Choroid plexus epithelial cell (primary cell): Measurements from ENCODE around the gene LAMA5.

Experiments used
- DNase-seq: peaks from one replicate; pipeline ENCODE4 v3.0.0-alpha.2; 2010; ENCODE audit warnings: low read depth
- H3K4me3 ChIP-seq: 2 replicates; pipeline ENCODE4 v1.5.1; 2011; ENCODE audit warnings: low read depth, mild to moderate bottlenecking, control low read depth, low read length, moderate library complexity
- TF ChIP-seq, protein P1 (sequence below): conservative IDR thresholded peaks from 2 replicates; pipeline ENCODE4 v1.5.1; 2011; ENCODE audit warnings: low read depth, mild to moderate bottlenecking, control low read depth, inconsistent platforms, low read length, moderate library complexity

Gene LAMA5

GRCh38 chr20:62411479-62412193 is 44.5 kb upstream of the LAMA5 start:
- DNase-seq, result no peak
- no peak overlapping the region for H3K4me3 ChIP-seq
- TF ChIP-seq, protein P1, sequence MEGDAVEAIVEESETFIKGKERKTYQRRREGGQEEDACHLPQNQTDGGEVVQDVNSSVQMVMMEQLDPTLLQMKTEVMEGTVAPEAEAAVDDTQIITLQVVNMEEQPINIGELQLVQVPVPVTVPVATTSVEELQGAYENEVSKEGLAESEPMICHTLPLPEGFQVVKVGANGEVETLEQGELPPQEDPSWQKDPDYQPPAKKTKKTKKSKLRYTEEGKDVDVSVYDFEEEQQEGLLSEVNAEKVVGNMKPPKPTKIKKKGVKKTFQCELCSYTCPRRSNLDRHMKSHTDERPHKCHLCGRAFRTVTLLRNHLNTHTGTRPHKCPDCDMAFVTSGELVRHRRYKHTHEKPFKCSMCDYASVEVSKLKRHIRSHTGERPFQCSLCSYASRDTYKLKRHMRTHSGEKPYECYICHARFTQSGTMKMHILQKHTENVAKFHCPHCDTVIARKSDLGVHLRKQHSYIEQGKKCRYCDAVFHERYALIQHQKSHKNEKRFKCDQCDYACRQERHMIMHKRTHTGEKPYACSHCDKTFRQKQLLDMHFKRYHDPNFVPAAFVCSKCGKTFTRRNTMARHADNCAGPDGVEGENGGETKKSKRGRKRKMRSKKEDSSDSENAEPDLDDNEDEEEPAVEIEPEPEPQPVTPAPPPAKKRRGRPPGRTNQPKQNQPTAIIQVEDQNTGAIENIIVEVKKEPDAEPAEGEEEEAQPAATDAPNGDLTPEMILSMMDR, result no peak

GRCh38 chr20:62410746-62411478 is 43.8 kb upstream of the LAMA5 start:
- TF ChIP-seq, protein P1, result no peak
- no peak for DNase-seq
- no peak overlapping the region for H3K4me3 ChIP-seq

DNA sequence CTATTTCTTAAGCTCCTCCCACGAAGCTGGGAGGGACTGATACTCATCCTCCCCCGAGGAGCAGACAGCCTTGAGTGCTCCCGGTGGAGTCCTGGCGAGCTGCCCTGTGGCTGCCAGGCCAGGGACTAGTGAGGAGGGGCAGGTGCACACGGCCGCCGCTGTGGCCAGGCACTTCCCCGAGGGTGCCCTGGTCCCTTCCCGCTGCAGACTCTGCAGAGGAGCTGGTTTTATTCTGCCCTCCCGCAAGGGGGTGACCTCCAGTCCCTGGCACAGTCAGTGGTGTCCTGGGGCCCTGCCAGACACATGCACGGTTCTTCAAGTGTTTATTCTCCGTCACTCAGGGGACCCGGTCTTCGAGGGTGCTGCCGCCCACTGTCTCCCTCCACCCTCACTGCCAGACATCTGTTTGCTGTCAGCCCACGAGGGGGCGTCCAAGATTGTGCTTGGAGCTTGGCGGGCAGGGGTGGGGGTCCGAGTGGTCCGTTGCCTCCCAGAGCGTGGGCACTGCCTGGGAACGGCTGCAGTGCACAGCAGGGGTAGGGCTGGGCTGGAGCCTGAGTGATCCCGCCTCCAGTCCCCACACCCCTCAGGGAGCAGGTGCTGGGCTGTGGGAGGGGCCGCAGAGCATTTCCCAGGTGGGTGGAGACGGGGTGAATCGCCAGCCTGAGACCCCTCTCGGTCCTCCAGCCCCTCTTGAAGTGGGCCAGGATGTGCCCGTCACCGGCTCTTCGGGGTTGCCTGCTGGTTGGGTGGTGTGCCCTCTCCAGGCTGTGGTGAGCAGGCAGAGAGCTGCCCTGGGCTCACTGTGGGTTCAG is 43.0 kb upstream of the LAMA5 start:
- H3K4me3 ChIP-seq, result no peak overlapping the region
- DNase-seq, result peak; percentile 26
- TF ChIP-seq, protein P1, result peak; percentile 77

DNA sequence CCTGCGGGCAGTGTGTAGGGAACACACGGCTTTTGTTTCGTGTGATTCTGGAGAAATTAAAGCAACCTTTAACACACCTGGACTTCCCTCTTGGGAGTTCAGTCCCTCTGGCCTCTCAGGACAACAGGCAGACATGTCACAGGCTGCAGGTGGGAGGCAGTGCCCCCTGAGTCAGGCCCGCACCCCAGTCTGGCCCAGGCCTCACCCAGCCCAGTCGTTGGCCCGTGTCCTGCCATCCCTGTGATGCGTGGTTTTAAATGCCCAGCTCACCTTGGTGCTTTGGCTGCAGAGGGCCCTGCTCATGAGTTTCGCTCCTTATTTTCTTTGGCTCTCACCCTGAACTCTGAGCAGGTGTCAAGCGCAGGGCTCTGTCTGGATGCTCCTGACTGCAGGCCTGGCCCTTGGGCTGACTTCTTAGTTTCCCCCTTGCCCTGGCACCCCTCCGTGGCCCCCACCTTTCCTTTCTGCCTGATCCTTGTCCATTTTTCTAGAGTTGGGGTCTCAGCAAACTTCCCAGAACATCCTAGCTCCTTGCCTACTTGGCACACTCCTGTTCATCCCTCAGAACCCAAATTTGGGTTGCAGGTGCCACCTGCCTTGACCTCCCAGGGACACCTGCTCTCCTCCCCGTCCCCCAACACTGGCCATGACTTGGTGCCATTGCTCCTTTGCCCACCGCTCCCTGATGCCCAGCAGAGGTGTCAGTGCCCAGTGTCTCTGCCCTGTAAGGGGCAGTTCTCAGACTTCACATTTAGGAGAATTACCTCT is 42.2 kb upstream of the LAMA5 start:
- no peak overlapping the region for H3K4me3 ChIP-seq
- DNase-seq, result no peak
- TF ChIP-seq, protein P1, result no peak

DNA sequence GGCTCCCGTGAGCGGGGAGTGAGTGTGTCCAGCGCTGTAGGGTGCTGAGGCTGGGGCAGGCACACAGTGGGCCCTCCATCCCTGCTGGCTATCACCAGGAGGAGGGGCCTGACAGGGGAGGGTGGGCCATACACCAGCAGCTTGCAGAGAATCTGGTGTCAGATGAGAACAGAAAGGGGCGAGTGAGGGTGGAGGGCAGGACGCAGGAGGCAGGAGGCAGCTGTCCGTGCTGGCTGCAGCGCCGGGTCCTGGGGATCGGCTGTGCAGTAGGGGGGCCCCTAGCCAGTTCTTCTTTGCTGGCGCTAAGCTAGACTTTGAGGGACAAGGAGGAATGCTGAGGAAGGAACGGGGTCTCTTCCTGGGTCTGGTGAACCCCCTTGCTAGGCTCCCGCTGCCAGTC is 41.5 kb upstream of the LAMA5 start:
- no peak overlapping the region for H3K4me3 ChIP-seq
- TF ChIP-seq, protein P1, result no peak

GRCh38 chr20:62408055-62408454 is 40.9 kb upstream of the LAMA5 start:
- no peak for DNase-seq
- TF ChIP-seq, protein P1, result no peak
- H3K4me3 ChIP-seq, result no peak overlapping the region

More for the DNA sequence above, 41.5 kb upstream of the LAMA5 start:
- DNase-seq, result no peak
